KBM-7 (cell line): ENCODE measurements around the gene FGF4.
"Not testable (repeated sequence)": the region's sequence is repeated elsewhere in the genome, so short reads cannot be mapped to it uniquely, and the experiment has no call there.

Experiments used
- DNase-seq: peaks from one replicate; pipeline ENCODE4 v3.0.0-alpha.2; 2015
- in situ Hi-C: fragments of 300-500 bp; cut with MboI; formaldehyde crosslinking; loops from 2 replicates; pipeline ENCODE4 v1.14.3; 2020; ENCODE audit warnings: low sequenced_read_pairs, low pct_unique_long_range_greater_than_20kb, mixed read lengths

Gene FGF4

GRCh38 chr11:69787457-69787856, 12.3 kb upstream of the FGF4 start:
- in situ Hi-C loops: no loop called here
- no peak for DNase-seq

- DNase-seq: no peak
- in situ Hi-C loops: no loop called here
Observed at GRCh38 chr11:69781241-69781640, 6.1 kb upstream of the FGF4 start.

DNA sequence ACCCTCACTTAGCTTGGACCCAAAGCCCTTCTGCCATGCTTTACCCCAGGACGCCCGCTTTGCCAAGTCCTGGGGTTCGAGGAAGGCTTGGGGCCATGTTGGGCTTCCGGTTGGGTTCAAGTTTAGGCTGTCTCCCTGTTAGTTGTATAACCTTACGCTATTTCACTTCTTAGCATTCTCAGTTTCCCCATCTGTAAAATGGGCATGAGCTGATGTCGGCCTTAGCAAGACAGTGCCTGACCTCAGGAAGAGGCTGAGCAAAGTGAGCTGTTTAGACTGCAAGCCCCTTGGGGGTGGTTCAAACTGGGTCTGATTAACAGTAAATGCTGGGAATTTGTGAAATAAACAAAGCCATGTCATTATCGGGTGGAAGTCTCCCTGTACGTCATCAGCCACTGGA, 3.2 kb upstream of the FGF4 start:
- no peak for DNase-seq
- in situ Hi-C loops: no loop called here

DNA sequence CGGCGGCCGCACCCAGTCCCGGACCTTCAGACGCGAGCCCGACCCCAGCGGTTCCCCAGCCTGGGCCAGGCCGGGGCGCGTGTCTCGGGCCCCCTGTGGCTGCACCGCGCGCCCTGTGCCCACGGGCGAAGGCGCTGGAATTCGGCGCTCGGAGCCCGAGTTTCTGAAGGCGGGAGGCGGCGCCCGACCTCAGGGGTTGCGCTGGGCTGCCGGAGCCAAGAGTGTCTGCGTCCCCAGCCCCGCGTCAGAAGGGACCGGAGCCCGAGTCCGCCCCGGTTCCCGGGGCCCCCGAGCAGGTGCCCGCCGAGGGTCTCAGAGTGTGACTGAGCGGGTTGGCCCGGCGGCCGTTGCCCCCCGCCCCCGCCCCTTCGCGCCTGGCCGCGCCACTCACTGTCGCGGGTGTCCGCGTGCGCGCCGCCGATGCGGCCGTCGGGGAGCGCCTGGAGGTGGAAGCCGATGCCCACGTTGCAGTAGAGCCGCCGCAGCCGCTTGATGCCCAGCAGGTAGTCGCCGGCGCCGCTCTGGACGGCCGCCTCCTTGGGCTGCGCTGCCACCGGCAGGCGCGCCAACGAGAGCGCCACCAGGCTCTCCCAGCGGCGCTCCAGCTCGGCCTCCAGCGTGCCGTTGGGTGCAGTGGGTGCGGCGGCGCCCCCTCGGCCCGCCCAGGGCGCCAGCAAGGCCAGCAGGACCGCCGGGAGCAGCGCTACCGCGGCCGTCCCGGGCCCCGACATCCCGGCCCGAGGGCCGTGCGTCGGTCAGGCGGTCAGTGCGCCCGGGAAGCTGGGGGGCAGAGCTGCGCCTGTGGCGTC, 583 bp downstream of the FGF4 start:
- DNase-seq: no peak
- in situ Hi-C loops: no loop called here

DNA sequence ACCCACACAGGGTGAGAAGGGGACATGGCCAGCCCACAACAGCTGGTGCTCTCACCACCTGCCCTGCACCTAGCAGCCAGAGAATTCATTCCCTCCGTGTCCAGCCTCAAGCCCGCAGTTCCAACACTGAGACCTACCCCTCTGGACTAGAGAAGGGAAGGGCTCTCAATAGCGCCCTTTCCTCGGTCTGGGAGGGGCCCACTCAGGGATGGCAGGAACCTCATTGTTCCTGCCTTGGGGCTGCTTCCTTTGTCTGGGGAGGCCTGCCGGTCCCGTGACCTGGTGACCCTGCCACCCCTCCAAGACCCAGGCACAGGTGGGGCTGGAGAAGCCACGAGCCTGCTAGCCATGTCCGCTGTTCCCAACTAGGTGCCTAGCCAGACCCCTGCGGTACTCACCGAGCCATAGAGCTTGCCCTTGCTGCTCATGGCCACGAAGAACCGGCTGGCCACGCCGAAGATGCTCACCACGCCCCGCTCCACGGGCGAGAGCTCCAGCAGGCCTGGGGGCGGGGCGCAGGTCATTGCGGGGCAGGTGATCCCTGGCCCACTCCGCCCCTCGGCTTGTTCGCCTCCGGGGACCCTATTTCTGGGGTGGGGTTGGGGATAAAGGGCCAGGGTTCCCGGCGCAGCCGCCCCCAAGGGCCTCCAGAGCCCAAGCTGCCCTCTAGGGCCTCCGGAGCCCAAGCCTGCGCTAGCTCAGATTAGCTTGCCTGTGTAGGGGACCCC, 1.4 kb downstream of the FGF4 start:
- no peak for DNase-seq
- in situ Hi-C loops: no loop called here

GRCh38 chr11:69771466-69771865, 3.7 kb downstream of the FGF4 start:
- in situ Hi-C loops: no loop called here
- no peak for DNase-seq

- in situ Hi-C loops: no loop called here
- no peak for DNase-seq
Observed at GRCh38 chr11:69770540-69770939, 4.6 kb downstream of the FGF4 start.

DNA sequence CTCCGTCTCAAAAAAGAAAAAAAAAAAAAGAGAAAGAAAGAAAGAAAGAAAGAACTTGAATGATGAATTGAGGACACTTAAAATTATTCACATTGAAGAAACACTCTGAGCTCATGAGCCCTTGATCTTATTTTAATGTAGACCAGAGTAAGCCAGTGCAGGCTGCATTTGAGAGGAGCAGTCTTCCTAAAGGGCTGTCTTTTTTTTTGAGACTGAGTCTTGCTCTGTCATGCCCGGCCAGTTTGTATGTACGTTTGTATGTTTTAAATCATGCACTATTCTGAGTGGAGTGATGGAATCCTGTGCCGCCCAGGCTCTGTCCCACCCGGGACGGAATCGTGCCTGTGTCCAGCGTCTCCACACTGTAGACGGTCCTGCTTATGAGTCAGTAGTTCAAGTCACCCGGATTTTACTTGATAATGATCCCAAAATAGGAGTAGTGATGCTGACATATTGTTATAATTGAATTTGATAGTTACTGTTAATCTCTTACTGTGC, 9.6 kb downstream of the FGF4 start:
- in situ Hi-C loops: no loop called here
- no peak for DNase-seq

GRCh38 chr11:69764918-69765317, 10.2 kb downstream of the FGF4 start:
- DNase-seq, in situ Hi-C loops: not testable (repeated sequence)

GRCh38 chr11:69760319-69760718, 14.8 kb downstream of the FGF4 start:
- in situ Hi-C loops: no loop called here
- DNase-seq: no peak

DNA sequence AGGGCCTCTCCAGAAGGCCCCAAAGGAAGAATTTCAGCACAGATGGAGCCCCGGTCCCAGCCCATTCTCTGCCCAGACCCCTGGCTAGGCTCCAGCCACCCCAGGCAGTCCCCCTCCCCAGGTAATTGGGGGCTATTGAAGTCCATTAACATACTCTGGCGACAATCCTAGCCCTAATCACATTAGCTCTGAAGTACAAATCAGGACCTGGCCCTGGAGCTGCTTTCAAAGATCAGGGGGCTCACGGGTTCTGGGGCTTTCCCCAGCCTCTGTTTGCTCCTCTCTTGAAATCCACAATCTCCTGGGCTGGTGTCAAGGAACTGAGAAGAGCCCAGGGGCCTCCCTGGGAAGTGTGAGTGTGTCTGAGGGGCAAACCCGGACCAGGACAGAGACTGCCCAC, 22.3 kb downstream of the FGF4 start:
- no peak for DNase-seq
- in situ Hi-C loops: no loop called here

GRCh38 chr11:69750875-69751597, 24.1 kb downstream of the FGF4 start:
- DNase-seq: no peak
- in situ Hi-C loops: no loop called here

- DNase-seq: no peak
- in situ Hi-C loops: no loop called here
Observed at GRCh38 chr11:69750108-69750850, 24.9 kb downstream of the FGF4 start.

DNA sequence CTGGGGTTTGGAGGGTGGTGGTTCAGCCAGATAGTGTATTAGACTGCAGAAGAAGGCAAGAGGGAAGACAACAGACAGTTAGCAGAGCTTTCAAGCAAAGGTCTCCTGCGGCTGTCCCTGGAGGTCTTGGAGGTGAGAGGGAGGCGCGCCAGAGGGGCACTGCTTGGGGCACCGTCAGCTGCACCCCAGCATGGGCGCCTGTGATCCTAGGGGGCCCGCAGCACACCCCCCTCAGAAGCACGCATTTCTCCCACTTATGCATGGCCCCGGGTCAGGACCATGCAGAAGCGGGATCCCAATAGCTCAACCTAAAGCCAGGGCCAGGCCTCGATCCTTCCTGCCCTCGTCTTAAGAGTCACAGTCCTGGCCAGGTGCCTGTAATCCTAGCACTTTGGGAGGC, 26.5 kb downstream of the FGF4 start:
- in situ Hi-C loops: no loop called here
- no peak for DNase-seq

- in situ Hi-C loops: no loop called here
- DNase-seq: no peak
Observed at GRCh38 chr11:69746752-69747742, 28.1 kb downstream of the FGF4 start.

DNA sequence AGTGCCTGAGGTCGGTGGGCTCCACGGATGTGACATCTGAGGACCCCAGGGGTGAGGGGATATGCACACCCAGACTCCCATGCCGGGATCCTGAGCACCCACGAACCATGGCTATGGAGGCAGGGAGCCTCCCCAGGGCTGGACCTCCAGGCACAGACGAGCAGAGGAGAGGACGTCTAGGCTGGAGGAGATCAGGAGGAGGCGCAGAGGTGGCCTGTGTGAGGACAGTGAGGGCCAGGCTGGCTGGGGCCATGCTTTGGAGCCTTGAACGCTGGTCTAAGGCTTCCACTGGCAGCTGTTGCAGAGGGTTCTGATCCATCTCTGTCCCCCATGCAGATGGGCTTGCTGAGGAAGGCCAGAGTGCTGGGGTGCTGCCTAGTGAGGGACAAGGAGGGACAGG, 29.0 kb downstream of the FGF4 start:
- in situ Hi-C loops: no loop called here
- no peak for DNase-seq

GRCh38 chr11:69745201-69745600, 29.9 kb downstream of the FGF4 start:
- in situ Hi-C loops: no loop called here
- no peak for DNase-seq

GRCh38 chr11:69744435-69744834, 30.7 kb downstream of the FGF4 start:
- DNase-seq: no peak
- in situ Hi-C loops: no loop called here
